AG08395 (cell line): ENCODE results near the gene DOK5.
A peak's percentile ranks its signal among the peaks of the same experiment; 100 is the strongest.

ENCODE experiments used
- DNase-seq: peaks from one replicate; pipeline ENCODE4 v3.0.0; 2012; ENCODE audit warnings: mixed read lengths, low spot score

DOK5 gene

DNA sequence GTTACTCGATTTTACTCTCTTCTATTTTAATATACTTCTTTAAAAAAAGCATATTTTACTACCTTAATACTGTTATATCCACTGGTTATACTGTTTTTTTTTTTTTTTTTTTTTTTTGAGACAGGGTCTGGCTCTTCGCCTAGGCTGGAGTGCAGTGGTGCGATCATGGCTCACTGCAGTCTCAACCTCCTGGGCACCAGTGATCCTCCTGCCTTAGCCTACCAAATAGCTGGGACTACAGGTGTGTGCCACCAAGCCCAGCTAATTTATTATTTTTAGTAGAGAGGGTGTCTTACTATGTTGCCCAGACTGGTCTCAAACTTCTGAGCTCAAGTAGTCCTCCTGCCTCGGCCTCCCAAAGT lies 170.7 kb downstream of the DOK5 start:
- DNase-seq: no peak

DNA sequence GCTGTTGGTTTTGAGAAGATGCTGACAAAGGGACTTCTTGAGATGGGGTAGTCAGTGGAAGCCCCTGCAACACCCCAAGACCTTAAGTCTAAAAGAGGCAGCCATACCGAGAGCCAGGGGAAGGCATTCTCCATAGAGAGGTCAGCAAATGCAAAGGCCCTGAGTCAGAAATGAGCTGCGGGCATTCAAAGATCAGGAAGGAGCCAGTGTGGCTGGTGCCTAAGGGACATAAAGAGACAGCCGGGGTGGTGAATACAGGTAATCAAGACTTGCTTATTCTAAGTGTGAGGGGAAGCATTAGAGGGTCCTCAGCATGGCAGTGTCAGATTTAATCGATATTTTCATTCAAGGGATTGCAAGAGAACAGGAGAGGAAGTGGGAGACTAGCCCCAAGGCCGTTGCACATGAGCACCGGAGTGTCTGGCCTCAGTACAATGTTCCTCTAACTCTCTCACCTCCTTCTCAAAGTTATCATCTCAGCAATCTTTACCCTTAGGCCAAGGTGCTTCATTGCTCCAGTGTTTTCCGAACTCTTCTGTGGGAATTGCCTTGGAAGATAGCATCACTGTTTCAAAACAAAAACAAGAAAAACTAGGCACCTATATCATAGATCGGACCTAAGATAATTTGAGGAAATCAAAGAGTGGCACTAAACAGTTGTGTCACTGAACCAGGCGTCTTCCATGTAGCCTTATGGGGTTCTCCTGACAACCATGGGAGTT lies 173.2 kb downstream of the DOK5 start:
- no peak for DNase-seq

DNA sequence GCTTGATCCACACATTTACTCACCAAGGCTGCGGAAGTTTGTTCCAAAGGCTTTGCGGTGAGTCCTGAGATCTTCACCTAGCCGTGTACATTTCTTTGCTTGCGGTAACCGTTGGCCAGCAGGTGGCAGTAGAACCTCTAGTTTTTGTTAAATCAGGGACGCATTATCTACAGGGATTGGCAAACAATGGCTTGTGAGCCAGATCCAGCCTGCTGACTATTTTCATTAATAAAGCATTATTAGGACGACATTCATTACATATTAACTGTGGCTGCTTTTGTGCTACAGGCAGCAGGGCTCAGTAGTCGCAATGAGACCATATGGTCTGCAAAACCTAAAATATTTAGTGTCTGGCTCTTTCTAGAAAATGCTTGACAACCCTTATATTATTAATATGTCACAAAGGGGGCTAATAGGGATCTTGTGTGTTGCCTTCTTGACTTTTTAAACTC lies 174.1 kb downstream of the DOK5 start:
- DNase-seq: peak; percentile 76

DNA sequence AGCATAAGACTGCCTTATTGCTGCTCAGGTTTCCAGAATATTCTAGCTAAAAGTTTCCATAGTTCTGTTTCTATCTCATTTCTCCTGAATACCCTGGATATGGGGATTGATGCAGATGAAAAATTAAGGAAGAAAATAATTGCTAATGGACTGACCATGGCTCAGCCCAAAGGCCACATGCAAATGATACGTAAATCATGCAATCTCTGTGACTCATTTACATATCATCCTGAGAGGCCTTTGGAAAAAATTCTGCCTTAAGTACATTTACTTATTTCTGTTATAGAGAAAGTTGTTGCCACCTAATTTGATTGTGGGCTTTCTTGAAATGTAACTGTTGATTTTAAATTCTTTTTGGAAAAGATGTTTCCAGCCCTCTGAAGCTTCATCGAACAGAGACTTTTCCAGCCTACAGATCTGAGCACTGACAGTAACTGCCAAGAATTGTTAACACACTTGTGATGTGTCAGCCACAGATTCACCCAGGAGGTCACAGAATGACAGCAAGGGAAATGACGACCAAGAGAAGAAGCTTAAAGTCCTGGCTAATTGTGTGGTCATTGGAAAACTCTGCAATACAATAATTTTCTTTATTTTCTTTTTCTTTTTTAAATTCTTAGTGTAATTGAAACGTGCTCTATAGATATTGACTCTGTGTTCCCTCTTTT lies 174.8 kb downstream of the DOK5 start:
- DNase-seq: no peak

GRCh38 chr20:54651252-54651651 lies 175.9 kb downstream of the DOK5 start:
- no peak for DNase-seq

GRCh38 chr20:54654450-54654849 lies 179.1 kb downstream of the DOK5 start:
- no peak for DNase-seq

DNA sequence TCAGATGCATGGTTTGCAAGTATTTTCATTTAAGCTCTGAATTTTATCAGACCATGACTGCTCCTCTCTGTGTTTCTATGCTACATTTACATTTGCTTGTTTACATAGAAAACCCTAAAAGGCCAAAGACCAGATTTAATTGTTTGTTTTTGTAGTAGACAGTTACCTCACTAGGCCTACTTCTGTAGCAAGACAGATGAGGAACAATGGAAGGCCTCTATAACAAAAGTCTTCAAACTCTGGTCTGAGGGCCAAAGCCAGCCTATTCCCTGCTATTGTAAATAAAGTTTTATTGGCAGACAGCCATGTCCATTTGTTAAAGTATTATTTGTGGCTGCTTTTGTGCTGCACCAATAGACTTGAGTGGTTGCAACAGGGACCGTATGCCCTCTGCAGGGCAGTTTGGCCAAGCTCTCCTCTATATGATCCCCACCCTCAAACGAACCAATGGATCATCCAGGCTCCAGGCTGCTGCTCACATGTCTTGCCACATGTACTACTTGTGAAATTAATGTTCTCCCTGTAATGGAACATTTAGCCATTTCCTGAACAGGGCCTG lies 182.0 kb downstream of the DOK5 start:
- DNase-seq: no peak

DNA sequence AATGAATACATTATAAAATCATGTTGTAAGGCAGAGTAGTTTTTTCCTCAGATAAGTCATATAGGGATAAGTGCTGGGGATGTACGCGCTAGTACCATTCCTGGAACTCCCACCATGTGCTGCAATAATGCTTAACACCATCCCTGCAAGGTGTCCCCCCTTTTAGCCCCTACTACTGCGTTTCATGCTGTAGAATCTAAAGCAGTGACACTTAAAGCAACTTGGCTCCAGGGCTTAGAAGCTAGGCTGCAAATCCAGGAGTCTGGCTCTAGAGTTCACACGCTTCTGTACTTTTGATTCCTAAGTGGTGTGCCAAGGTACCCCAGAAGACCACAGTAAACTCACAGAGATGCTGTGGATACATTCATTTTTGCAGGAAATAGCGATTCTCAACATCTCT lies 183.1 kb downstream of the DOK5 start:
- no peak for DNase-seq

DNA sequence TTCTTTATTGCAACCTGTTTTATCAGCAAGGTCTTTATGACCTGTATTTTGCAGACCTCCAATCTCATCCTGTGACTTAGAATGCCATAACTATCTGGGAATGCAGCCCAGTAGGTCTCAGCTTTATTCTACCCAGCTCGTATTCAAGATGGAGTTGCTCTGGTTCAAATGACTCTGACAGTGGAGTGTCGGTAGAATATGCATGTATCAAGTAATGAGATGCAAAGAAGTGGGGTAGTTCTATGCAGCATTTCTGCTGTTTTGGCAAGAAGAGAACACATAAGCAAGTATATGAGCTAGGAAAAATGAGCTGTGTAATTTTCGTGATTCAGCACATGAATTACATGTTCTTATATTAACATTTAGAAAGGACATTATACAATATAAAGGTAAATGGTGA lies 185.9 kb downstream of the DOK5 start:
- no peak for DNase-seq

DNA sequence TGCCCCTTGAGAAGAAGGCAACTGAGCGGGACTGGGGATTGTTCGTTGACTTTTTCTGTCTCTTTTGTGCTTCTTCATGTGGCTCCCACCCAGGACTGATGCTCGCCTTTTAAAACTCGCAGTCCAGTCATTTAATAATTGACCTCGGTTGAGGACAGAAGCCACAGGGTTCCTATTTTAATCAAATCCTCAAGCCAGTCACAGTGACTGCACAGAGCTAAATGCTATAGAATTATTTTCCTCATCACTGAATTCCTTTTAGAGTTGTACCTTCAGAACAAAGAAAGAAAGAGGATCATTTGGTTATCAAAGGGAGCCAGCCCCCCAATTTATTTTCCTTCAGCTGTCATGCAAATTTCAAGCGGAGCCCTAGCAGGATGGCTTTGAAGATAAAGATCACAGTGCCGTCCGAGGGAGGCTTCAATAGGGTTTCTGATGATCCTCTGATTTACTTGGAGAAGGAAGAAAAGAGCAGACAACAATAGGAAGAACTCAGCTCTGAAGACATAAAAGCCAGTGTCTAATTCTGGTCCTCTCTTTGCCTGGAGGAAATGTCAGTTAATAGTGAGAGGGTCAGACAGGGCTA lies 186.6 kb downstream of the DOK5 start:
- DNase-seq: no peak

GRCh38 chr20:54665812-54666211 lies 190.4 kb downstream of the DOK5 start:
- DNase-seq: no peak

- DNase-seq: peak; percentile 19
These were observed 193.1 kb downstream of the DOK5 start for GRCh38 chr20:54668271-54669039.

DNA sequence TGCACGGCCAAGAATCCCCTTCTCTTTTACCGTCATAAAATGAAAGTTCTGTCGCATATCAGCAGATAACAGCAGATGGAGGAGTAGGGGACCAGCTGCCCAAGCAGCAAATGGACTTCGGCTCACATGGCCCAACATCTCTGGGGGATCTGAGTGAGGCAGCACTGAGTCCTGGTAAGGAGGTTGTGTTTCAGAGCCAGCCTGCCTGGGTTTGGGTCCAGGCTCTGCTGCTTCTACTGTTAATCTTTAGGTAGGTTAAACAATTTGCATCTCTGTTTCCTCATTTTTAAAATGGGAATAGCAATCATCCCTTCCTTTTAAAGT lies 193.6 kb downstream of the DOK5 start:
- DNase-seq: no peak

DNA sequence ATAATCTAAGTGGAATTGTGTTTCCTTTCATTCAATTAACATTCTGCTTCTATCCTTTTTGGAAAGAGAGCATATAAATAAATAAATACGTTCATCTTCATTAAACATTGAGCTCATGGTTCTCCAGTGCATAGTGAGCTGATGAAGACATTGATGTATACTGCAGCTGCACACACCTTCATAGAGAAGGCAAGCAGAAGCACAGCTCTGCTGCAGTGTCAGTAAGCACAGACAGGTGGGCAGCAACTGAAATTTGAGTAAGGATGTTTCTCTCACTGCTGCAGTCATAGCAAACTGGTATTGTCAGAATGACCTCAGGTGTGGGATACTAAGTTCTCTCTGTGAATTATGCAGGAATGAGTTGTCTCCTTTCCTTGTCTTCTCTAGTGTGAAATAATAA lies 202.9 kb downstream of the DOK5 start:
- no peak for DNase-seq

DNA sequence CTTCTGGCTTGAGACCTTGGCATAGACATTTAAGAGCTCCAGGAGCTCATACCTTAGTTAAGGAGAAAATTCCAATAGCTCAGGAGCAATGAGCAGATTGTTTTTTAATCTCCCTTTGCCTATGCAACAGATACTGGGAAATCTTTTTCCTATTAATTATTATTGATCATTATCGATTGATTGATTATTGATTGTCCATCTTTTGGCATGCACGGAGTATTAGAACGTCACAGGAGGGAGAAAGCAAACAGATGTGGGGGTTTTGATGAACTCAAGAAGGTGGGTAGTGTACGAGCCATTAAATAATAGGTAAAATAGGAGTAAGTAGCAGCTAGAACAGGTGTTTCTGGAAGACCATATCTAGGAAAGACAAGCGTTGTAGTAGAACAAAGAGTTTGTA lies 205.0 kb downstream of the DOK5 start:
- no peak for DNase-seq

GRCh38 chr20:54680872-54681619 lies 205.7 kb downstream of the DOK5 start:
- DNase-seq: peak; percentile 28

DNA sequence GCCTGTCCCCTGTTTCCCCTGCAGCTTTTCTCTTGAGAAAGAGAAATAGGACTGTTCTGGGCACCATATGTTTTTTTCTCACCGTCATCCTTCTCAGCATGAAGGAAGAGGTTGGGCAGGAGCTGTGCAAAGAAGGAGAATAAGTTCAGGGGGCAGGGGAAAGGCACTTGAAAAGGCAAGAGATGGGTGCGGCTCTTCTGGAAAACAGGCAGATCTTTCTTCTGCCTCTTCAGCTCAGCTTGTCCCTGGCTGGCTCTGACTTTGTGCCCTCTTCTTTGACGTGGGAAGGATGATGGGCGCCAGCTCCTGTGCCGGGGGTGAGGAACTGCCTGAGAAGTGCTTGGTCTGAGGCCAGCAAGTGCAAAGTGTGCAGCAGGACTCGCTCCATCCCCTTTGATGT lies 206.5 kb downstream of the DOK5 start:
- no peak for DNase-seq

DNA sequence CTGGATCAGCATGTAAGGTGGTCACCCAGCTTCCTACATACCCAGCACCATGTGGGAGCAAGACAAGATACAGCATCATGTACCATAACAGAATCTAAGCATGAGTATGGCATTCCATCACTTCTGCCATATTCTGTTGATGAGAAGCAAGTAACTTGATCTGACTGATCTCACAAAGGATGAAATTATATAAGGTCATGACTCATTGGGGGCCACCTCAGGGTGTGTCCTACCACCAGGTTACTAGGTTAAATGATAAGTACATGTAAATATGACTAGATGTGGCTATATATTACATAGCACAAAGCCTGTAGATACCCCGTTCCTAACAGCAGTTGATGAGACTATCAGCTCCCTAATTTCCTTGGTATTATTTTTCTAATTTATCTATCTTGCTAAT lies 213.1 kb downstream of the DOK5 start:
- DNase-seq: no peak

- DNase-seq: no peak
These were observed 214.9 kb downstream of the DOK5 start for GRCh38 chr20:54690323-54690722.

DNA sequence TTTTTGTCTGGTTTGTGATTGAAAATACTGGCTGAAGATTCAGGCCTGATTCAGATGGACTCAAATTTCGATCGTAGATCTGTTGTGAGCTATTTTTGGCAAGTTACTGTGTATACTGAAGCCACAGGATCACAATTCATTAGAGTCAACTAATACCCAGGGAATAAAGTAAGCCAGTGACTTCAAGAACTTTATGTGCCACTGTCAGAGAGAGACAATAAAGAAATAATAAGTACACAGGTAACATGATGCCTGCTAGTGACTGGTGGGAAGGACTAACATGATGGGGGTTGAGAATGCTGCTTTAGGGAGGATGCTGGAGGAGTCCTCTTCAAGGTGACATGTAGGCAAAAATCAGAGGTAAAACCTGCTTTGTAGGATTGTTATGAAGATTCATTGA lies 215.9 kb downstream of the DOK5 start:
- no peak for DNase-seq

DNA sequence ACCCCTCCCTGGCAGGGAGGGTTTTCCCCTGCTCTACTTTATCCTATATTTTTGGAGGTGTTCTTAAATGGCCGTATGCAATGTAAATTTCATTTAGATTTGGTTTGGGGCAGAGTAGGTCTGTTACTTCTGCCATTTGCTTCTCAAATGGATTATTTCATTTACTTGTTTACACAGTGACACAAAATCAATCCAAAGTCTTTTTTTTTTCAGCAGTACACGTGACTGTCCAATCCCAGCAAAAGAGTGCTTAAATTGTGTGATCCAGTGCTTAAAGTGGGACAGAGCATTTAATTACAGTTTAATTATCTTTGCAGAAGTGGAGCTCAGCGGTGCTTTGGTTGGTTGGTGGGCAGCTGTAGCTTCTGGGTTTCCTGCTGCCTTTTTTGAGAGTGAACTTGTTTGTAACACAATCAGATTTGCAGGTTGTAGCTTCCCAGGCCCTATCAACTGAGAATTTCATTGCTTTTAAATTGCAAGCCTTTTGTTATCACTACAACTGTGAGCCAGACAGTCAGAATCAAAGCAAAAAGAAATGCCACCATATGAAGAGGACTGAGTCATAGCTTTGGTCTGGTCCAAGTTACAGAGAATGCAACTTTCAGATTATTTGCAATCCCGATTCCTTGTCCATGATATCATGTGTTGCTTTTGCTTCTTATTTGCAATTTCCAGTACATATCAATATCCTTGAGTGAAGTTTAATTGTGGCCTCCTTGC lies 216.9 kb downstream of the DOK5 start:
- no peak for DNase-seq
